Stimulated activated CD4-positive, alpha-beta T cell treated with anti-CD3 and anti-CD28 coated beads, Interleukin-2, amount 100 ng/mL, for 24 hours (primary cell): ENCODE measurements around the gene NDUFB7.

Experiments used
- DNase-seq, 2 donors: peaks; one replicate each; pipeline ENCODE4 v3.0.0-alpha.2; 2020

Gene NDUFB7

DNA sequence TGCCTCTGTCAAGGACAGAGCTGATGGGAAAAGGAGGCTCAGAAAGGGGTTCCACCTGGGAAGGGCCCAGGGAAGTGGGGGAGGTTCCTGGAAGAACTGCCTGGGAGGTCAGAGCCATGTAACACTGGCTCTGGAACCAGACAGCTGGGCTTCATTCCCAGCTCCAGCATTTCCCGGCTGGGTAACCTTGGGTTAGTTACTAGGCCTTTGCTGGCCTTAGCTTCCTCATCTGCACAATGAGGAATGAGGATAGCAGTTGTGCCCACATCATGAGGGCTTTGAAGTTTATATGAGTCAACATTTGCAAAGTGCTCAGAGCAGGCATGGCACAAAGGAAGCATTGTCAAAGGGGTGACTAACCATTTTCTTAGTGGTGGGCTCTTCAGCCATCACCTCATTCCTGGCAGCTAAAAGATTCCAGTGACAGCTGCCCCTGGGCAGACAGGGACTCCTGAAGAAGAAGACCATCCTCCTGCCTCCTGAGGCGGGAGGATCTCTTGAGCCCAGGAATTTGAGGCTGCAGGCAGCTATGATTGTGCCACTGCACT is 51.9 kb downstream of the NDUFB7 start:
- no peak for DNase-seq

GRCh38 chr19:14519245-14519859 is 52.5 kb downstream of the NDUFB7 start:
- no peak for DNase-seq

- peak; percentile 69 to 73 for DNase-seq
Measured at GRCh38 chr19:14517840-14518505, 53.9 kb downstream of the NDUFB7 start, which contains the start of gene DNAJB1. Gene DNAJB1 (minus strand): TSS chr19:14518397. CDS start chr19:14518349, 48 bp downstream.

GRCh38 chr19:14517446-14517839 is 54.4 kb downstream of the NDUFB7 start:
- peak in 1 of 2 donors; percentile 45 for DNase-seq

- no peak for DNase-seq
Measured at GRCh38 chr19:14516746-14517438, 55.0 kb downstream of the NDUFB7 start.
